OCI-LY1 (cell line): ENCODE results near the gene GNAL.

Source experiments
- CTCF ChIP-seq: fragments of 200-600 bp; sonication (generic), shearing (Covaris generic); IDR thresholded peaks from 2 replicates; pipeline ENCODE4 v1.5.1; 2017; ENCODE audit warnings: mild to moderate bottlenecking, antibody characterized with exemption, low read length, moderate library complexity, mixed read lengths
- EZH2 ChIP-seq: fragments of 200-600 bp; sonication (generic), shearing (Covaris generic); IDR thresholded peaks from 2 replicates; pipeline ENCODE4 v1.8.0; 2017; ENCODE audit warnings: borderline replicate concordance, mixed run types, mild to moderate bottlenecking, antibody characterized with exemption, low read length, moderate library complexity, mixed read lengths

GRCh38 chr18:11724781-11725180 lies 35.7 kb downstream of the GNAL start:
- TF ChIP-seq CTCF: no peak
- TF ChIP-seq EZH2: no peak
